HG02759 (cell line): ENCODE results near the gene NHERF2.

Experiments used
- ATAC-seq: cut with Tn5 transposase; IDR thresholded peaks from one replicate; pipeline ENCODE4 v1.9.1; 2021; ENCODE audit warnings: mild to moderate bottlenecking, moderate library complexity; ENCODE audit not compliant: unreplicated experiment

The NHERF2 gene

GRCh38 chr16:1990351-1991134, 36.2 kb upstream of the NHERF2 start:
- ATAC-seq, result no peak

- ATAC-seq, result peak; percentile 30
Measured at GRCh38 chr16:1991135-1991551, 35.6 kb upstream of the NHERF2 start.

- no peak for ATAC-seq
Measured at GRCh38 chr16:1991588-1991947, 35.1 kb upstream of the NHERF2 start.

- ATAC-seq, result peak; percentile 60
Measured at GRCh38 chr16:1991948-1992703, 34.6 kb upstream of the NHERF2 start.

- ATAC-seq, result no peak
Measured at GRCh38 chr16:1992704-1993317, 33.9 kb upstream of the NHERF2 start.

- no peak for ATAC-seq
Measured at GRCh38 chr16:1993731-1994131, 33.0 kb upstream of the NHERF2 start.

- ATAC-seq, result no peak
Measured at GRCh38 chr16:1997494-1998359, 29.0 kb upstream of the NHERF2 start.

- ATAC-seq, result no peak
Measured at GRCh38 chr16:1998360-1998835, 28.3 kb upstream of the NHERF2 start.

- no peak for ATAC-seq
Measured at GRCh38 chr16:1998852-1999801, 27.6 kb upstream of the NHERF2 start.

GRCh38 chr16:1999866-2000514, 26.7 kb upstream of the NHERF2 start:
- no peak for ATAC-seq

- ATAC-seq, result no peak
Measured at GRCh38 chr16:2001035-2001434, 25.7 kb upstream of the NHERF2 start.

- ATAC-seq, result no peak
Measured at GRCh38 chr16:2001456-2002355, 25.0 kb upstream of the NHERF2 start.

- no peak for ATAC-seq
Measured at GRCh38 chr16:2002406-2003230, 24.1 kb upstream of the NHERF2 start.

- ATAC-seq, result no peak
Measured at GRCh38 chr16:2003231-2003826, 23.4 kb upstream of the NHERF2 start.

- ATAC-seq, result peak; percentile 73
Measured at GRCh38 chr16:2003827-2004641, 22.7 kb upstream of the NHERF2 start.
